Spleen (tissue), 7 donors: Measurements from ENCODE around the gene IRS1.

ENCODE experiments used
- POLR2A ChIP-seq, 3 donors: fragments of 450-650 bp; IDR thresholded peaks; one replicate each; pipeline ENCODE4 v1.5.1; 2017; ENCODE audit warnings: antibody characterized with exemption in 3 of 3, mild to moderate bottlenecking in 1 of 3
- POLR2AphosphoS5 ChIP-seq, 3 donors: sonication (generic); formaldehyde crosslinking; IDR thresholded peaks; one replicate each; pipeline ENCODE4 v1.5.1; 2017; ENCODE audit warnings: antibody characterized with exemption in 3 of 3
- TF ChIP-seq, protein P1 (sequence below), 11 experiments: fragments of 200-600 bp in 7 of 11; fragments of 450-650 bp in 4 of 11; sonication (generic) in 4 of 11; IDR thresholded peaks in 8 of 11; conservative IDR thresholded peaks in 3 of 11; 1 replicate in 7 of 11; 2 replicates in 4 of 11; pipeline versions ENCODE4 v1.4.0 to v1.8.0; 2016 to 2021; ENCODE audit warnings: antibody characterized with exemption in 11 of 11, inconsistent platforms in 4 of 11, mild to moderate bottlenecking in 1 of 11
- donor health status: DM: no; HTN: no; CAD: no; lungs with moderate emphysema.
- donor health status: DM: no; HTN: no; CAD: no.
- donor health status: DM: no; HTN: no; CAD: no.

DNA sequence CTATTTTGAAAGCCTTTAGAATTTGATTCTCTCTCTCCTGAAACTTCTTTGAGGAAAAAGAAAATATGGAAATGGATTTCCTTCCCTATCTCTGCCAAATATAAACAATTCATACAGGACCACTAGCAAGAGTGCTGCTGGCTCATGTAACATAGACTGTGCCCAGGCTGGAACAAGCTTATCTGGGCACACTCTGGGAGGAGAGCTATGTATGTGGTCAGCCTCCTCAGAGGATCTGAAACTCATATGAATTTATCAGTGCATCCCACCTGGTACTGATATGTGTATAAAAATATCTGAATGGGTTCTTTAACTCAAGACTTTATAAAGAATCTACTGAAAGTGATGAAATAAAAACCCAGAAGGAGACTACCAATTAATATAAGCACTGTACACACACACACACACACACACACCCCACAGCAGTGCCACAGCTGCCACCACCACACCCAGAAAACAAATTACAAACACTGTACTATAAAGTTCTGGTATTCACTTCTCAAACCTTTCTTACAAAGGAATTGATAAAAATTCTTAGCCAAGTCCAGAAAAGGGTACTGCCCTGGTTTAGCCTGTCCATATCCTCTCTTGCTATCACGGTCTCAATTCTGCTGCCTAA lies 115.6 kb downstream of the IRS1 start:
- TF ChIP-seq, protein P1, sequence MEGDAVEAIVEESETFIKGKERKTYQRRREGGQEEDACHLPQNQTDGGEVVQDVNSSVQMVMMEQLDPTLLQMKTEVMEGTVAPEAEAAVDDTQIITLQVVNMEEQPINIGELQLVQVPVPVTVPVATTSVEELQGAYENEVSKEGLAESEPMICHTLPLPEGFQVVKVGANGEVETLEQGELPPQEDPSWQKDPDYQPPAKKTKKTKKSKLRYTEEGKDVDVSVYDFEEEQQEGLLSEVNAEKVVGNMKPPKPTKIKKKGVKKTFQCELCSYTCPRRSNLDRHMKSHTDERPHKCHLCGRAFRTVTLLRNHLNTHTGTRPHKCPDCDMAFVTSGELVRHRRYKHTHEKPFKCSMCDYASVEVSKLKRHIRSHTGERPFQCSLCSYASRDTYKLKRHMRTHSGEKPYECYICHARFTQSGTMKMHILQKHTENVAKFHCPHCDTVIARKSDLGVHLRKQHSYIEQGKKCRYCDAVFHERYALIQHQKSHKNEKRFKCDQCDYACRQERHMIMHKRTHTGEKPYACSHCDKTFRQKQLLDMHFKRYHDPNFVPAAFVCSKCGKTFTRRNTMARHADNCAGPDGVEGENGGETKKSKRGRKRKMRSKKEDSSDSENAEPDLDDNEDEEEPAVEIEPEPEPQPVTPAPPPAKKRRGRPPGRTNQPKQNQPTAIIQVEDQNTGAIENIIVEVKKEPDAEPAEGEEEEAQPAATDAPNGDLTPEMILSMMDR (IDR thresholded peaks at IDR 0.05 in 8 of 11, conservative IDR thresholded peaks at IDR 0.05 in 3 of 11) = no peak
- TF ChIP-seq POLR2A (IDR thresholded peaks at IDR 0.05) = no peak
- no peak for TF ChIP-seq POLR2AphosphoS5 (IDR thresholded peaks at IDR 0.05)
